GM10248 (cell line): ENCODE results near the gene PIK3C2G.

Experiments
- CTCF ChIA-PET: fragments of 300-600 bp; sonication (Branson Sonifier 250); formaldehyde crosslinking; extraction: SDS; loops from one replicate; lab custom pipeline; 2021; ENCODE audit warnings: antibody characterized with exemption; lab: Yijun Ruan, JAX
- POLR2A ChIA-PET: fragments of 350-650 bp; sonication (Branson Sonifier 250); formaldehyde crosslinking; extraction: SDS; loops from one replicate; lab custom pipeline; 2020; ENCODE audit warnings: antibody characterized with exemption; lab: Yijun Ruan, JAX
- DNase-seq: peaks from one replicate; pipeline ENCODE4 v3.0.0; 2012; ENCODE audit errors: extremely low spot score
- TF ChIP-seq, protein P1 (sequence below): IDR thresholded peaks from 2 replicates; pipeline ENCODE4 v1.5.1; 2012; ENCODE audit warnings: mild to moderate bottlenecking, low read depth; ENCODE audit errors: extremely low read depth, missing control alignments, control extremely low read depth

PIK3C2G gene

DNA sequence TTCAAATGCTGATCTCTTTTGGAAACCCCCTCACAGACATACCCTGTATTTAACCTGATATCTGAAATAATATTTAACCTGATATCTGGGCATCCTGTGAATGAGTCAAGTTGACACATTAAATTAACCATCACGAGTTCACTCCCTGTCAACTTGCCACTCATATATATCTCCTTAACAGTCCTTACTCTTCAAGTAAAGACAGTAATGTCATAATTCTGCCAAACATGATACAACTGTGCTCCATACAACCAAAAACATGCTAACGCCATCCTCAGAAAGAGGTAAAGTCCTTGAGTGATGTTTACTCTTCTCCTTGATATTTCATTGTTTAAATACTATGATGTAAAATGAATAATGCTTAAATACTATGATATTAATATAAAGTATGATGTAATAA, 371.5 kb downstream of the PIK3C2G start:
- ChIA-PET POLR2A (no interaction called here), CTCF (no interaction called here)
- TF ChIP-seq, protein P1, sequence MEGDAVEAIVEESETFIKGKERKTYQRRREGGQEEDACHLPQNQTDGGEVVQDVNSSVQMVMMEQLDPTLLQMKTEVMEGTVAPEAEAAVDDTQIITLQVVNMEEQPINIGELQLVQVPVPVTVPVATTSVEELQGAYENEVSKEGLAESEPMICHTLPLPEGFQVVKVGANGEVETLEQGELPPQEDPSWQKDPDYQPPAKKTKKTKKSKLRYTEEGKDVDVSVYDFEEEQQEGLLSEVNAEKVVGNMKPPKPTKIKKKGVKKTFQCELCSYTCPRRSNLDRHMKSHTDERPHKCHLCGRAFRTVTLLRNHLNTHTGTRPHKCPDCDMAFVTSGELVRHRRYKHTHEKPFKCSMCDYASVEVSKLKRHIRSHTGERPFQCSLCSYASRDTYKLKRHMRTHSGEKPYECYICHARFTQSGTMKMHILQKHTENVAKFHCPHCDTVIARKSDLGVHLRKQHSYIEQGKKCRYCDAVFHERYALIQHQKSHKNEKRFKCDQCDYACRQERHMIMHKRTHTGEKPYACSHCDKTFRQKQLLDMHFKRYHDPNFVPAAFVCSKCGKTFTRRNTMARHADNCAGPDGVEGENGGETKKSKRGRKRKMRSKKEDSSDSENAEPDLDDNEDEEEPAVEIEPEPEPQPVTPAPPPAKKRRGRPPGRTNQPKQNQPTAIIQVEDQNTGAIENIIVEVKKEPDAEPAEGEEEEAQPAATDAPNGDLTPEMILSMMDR: no peak
- DNase-seq: no peak

DNA sequence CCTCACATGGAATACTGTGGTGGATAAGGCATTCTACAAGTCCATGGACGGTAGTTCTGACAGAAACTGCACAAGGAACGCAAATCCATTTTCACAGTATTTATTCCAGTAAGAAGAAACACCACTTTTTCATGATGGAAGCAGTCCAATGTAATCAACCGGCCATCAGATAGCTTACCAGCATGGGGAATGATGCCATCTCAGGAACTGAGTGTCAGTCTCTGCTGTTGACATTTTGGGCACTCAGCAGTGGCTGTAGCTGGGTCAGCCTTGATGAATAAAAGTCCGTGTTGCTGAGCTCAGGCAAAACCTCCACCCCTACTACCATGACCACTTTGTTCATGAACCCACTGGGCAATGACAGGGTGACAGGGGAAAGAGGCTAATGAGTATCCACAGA, 373.1 kb downstream of the PIK3C2G start:
- ChIA-PET POLR2A (no interaction called here), CTCF (no interaction called here)
- DNase-seq: no peak
- TF ChIP-seq, protein P1: no peak

DNA sequence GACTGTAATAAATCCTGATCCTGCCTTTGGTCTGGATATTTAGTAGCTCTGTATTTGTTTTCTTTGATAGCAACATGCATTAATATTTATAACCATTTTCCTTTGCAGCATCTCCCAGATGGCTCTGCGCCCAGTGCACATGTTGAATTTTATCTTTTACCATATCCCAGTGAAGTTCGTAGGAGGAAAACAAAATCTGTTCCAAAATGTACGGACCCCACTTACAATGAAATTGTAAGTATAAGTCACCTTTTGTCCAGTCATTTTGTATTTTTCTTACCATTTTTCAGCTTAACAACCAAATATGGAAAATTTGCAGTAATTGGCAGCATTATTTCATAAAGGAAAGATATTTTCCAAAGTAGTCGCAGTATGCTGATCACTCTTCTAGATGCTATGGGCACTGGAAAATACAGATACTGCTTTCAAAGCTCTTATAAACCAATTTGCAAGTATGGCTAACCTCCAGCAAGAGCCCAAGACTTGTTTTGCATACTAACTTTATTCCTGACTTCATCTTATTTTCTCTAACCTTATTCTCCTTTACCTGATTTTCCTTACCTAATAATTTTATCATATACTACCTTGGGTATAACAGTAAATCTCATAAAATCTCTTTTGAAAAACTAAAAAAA, 379.1 kb downstream of the PIK3C2G start:
- DNase-seq: no peak
- CTCF ChIA-PET: no interaction called here
- POLR2A ChIA-PET: no interaction called here
- TF ChIP-seq, protein P1: no peak

DNA sequence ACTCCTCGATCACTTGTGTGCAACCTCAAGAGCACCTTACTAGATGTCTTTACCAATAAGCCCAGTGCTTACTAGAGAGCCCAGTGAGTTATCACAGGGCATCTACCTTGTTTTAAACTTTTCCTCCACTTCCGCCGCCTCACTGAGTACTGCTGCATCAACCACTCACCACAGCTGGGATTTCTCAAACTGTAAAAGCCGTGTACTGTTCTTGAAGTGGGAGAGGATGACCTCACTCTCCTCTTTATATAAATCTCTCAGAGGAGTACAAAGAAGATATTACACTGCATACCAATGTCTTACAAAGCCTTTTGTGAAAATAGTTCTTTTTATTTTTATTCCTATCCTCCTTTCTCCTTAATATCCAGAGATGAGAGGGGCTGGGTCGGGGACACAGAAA, 382.4 kb downstream of the PIK3C2G start:
- POLR2A ChIA-PET: no interaction called here
- CTCF ChIA-PET: interaction anchor here (1.3 kb wide), 1 partner anchor 12 kb away, joined by 3 read pairs; no protein-coding TSS in a partner anchor
- TF ChIP-seq, protein P1: no peak
- DNase-seq: no peak

DNA sequence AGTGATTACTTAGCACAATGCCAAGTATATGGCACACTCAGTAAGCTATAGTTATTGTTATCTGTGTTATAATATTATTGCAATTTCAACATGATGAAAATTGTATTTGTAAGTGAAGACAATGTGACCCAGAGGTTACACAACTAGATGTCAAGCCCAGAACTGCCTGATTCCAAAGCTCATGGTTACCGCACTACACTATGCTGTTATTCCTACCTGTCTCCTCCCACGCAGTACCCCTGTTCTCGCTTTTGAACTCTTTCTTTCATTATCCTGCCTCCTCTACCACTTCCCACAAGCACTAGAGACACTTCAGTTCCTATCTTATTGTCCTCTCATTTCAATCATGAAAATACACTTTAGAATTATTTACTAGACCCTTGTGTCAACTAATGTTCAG, 383.2 kb downstream of the PIK3C2G start:
- CTCF ChIA-PET: interaction anchor here (1.3 kb wide), 1 partner anchor 11 kb away, joined by 3 read pairs; no protein-coding TSS in a partner anchor
- TF ChIP-seq, protein P1: no peak

DNA sequence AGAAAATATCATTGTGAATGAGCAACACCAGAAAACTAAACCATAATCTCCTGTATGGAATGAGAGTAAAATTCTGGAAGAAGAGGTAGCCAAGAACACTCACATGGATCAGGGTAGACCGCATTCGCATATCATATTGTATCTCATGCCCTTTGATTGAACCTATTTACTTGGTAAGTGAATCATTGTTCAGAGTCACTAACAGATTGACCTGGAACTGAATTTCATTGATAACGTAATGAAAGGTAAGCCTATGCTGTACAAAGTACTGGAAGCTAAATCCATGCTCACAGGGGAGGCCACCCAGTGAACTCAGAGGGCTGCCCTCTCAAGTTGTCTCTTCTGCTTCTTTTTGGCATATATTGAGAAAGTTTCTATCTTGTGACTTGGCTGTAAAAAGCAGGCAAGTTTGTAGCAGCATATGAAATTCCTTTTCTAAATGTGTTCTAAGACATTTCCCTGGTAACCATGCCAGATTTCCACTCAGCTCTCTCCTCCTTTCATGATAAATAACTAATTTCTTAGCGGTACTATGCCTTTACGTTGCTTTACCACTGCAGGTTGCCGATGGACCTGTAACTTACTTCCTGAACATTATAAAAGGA, 385.1 kb downstream of the PIK3C2G start:
- no peak for DNase-seq
- CTCF ChIA-PET: interaction anchor here (1.4 kb wide), 1 partner anchor 12 kb away, joined by 4 read pairs; no protein-coding TSS in a partner anchor
- TF ChIP-seq, protein P1: no peak
- POLR2A ChIA-PET: no interaction called here

More for the DNA sequence above, 383.2 kb downstream of the PIK3C2G start:
- no peak for DNase-seq
- POLR2A ChIA-PET: no interaction called here
